ENCODE results near the gene FCRLB.
A peak's percentile ranks its signal among the peaks of the same experiment; 100 is the strongest.
"Not testable (repeated sequence)": the region's sequence is repeated elsewhere in the genome, so short reads cannot be mapped to it uniquely, and the experiment has no call there.

FCRLB gene

GRCh38 chr1:161720422-161720821, 922 bp upstream of the FCRLB start:
- DNase-seq, result no peak

GRCh38 chr1:161721738-161722343, 497 bp downstream of the FCRLB start:
- no peak for DNase-seq

GRCh38 chr1:161722406-161722805, 1.1 kb downstream of the FCRLB start:
- no peak for DNase-seq

DNA sequence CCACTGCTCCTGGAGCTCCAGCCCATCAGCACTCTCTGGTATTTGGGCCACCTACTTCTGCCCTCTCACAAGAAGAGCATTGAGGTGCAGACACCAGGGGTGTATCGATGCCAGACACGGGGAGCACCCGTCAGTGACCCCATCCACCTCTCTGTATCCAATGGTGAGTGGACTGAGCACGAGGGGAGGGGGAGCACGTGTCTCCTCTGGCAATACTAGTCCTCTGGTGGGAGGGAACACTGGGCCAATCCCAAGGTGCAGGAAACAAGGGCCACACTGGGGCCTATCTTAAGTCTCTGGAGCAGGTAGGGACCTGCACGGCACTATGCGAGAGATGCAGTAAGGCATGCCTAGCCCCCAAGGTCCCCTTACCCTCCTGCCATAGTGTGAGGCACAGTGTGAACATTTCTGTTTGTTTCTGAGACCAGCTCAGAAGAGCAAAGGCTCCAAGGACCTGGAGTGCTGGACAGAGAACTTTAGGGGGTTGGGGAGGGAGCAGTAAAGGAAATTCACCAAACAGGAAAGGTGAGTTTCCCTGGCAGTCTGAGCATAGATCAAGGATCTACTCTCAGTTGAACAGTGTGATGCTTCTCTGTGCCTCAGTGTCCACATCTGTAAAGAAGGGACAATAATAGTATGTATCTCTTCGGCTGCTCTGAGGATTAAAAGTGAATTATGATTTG, 2.3 kb downstream of the FCRLB start:
- no peak for DNase-seq

- not testable (repeated sequence) for DNase-seq
Observed at GRCh38 chr1:161725258-161725907, 4.0 kb downstream of the FCRLB start.

DNA sequence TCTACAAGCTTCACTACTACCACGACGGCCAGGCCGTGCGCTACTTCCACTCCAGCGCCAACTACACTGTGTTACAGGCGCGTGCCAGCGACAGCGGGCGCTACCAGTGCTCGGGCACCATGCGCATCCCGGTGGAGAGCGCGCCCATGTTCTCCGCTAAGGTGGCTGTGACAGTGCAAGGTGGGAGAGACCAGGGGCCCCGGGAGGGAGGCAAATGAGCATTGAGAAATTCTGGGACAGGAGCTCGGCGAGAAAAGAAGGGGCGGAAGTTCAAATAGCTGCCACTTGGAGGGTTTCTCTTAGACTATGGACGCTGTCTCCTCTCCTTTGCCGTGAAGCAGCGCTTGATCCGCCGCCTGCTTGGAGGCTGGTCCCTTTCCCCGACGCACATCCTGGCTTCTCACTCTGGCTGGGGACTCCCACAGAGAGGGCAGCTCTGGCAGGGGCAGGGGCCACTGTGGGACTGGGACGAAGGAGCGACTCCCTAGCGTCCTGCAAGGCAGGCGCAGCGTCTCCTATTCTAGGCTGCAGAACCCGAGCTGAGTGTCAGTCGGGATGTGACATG, 4.6 kb downstream of the FCRLB start:
- DNase-seq, result peak in 2 of 4 experiments; percentile 27 to 32

DNA sequence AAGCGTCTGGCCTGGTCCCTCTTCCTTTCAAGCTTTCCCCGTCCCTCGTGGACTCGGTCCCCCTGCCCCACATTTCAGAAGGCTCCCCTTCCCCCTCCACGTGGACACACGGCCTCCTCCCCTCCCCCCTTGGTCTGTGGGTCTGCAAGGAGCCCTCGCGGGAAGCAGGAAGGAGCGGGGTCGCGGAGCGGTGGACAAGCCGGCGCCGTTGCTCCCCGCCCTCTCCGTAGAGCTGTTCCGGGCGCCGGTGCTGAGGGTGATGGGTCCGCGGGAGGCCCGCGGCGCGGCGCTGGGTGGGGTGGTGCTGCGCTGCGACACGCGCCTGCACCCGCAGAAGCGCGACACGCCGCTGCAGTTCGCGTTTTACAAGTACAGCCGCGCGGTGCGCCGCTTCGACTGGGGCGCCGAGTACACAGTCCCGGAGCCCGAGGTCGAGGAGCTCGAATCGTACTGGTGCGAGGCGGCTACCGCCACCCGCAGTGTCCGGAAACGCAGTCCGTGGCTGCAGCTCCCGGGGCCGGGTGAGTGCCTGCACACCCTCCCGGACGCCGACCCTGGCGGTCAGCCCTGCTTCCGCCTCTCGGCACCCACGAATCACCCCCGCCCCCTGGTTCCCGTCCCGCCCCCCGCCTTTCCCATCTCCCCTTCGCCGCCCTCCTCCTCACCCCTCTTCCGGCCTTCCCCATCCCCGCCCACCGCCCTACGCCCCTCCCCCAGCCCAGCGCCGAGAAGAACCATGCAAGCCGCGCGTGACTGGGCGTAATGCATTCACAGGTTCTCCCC, 5.3 kb downstream of the FCRLB start:
- peak; percentile 32 to 73 (median 50) for DNase-seq

- peak in 1 of 4 experiments; percentile 10 for DNase-seq
Observed at GRCh38 chr1:161727256-161727924, 6.0 kb downstream of the FCRLB start.

- DNase-seq, result no peak
Observed at GRCh38 chr1:161728376-161729226, 7.3 kb downstream of the FCRLB start.

DNA sequence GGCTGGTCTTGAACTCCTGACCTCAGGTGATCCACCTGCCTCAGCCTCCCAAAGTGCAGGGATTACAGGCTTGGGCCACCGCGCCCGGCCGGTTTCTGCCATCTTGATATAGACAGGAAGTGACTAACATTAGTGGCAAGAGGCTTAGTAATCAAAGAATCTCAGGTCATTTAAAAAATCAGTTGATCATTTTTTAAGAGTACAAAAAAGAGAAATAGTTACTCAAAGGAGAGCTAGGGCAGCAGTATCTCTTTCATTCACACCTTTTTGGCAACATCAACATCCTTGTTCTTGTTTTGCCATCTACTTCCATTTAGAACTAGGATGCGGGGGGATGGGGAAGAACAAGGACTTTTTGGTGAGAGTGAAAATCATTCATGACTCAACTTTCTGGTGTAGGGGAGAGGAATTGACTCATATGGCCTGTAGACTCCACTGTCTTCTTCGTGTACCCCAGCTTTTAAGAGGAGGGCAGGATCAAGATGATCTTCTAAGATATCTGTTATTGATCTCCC, 8.8 kb downstream of the FCRLB start:
- DNase-seq, result no peak

- DNase-seq, result no peak
Observed at GRCh38 chr1:161731241-161731640, 9.9 kb downstream of the FCRLB start.

- no peak for DNase-seq
Observed at GRCh38 chr1:161731981-161732718, 10.8 kb downstream of the FCRLB start.

DNA sequence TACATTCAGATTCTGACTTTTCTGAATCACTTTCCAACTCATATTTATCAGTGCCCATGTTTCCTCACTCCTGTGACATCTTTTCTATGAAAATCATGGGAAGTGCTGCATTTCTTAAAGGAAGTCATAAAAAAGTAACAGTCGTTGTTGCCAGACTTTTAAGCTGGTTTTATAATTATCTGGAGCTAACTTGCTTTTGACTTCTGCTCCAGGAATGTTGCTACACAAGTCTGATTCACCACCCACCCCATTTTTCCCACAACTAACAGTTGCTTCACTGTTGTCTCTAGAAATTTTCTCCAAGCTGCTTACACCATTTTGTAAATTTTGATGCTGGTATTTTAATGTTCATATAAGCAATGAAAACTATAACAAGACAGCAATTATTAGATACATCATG, 12.2 kb downstream of the FCRLB start:
- no peak for DNase-seq

GRCh38 chr1:161735837-161736236, 14.5 kb downstream of the FCRLB start:
- DNase-seq, result no peak

DNA sequence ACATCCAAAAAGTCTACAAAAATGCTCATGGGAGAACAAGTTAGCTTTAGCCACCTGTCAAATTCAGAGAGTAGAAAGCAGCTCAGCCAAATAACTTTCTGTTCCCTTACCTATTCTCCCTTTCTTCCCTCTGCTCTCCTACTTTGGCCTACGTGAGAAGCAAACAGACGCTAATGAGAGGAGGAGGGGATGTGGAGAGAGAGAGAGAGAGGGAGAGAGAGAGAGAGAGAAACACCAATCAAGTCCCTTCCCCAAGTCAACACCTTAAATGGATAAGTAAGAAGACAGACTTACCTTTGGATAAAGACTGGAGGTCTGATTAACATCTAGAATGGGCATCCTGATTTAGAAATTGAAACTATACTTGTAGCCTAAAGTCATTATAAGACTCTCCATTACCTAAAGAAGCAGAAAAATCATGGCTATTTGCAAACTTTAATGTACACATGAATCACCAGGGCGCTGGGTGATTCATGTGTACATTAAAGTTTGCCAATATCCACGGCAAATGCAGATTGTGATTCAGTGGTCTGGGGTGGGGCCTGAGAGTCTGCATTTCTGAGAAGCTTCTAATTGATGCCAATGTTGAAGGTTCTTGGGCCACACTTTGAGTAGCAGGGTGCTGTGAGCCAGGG, 15.1 kb downstream of the FCRLB start:
- DNase-seq, result no peak

GRCh38 chr1:161737625-161738024, 16.3 kb downstream of the FCRLB start:
- DNase-seq, result no peak

DNA sequence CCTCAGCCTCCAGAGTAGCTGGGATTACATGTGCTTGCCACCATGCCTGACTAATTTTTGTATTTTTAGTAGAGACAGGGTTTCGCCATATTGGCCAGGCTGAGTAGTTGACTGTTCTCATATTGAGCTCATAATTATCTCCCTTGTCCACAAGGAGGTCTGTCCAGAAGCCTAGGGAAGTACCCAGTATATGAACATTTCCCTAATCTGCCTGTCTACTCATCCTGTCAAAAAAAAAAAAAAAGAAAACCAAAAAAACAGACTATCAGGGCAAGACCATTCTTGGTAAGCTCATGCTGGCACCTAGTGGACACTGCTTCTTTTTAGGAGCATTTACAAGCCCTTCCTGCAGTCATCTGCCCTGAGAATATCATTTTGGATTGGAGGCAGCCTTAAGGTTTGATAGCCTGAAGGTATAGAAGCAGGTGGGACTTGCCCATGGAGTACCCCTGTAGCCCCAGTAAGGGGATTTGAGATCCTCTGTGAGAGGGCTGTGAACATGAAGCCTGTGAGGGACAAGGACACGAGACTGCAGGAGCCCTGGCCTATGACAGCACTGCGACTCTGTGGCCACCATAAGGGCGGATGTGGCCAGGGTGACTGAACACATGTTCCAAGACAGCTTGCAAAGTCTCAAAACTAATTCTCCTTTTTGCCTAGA, 17.4 kb downstream of the FCRLB start:
- DNase-seq, result peak in 2 of 4 experiments; percentile 6 to 19

GRCh38 chr1:161739865-161740566, 18.7 kb downstream of the FCRLB start:
- DNase-seq, result no peak

- DNase-seq, result no peak
Observed at GRCh38 chr1:161740921-161741320, 19.6 kb downstream of the FCRLB start.

Measured in activated naive CD4-positive, alpha-beta T cell (primary cell).